Lower leg skin (tissue), 3 donors: ENCODE data around the gene LMOD3.

Experiments
- CTCF ChIP-seq, 3 donors: fragments of 450-650 bp; IDR thresholded peaks; one replicate each; pipeline ENCODE4 v1.5.1; 2016; ENCODE audit warnings: antibody characterized with exemption in 3 of 3, mild to moderate bottlenecking in 3 of 3, moderate library complexity in 2 of 3
- POLR2A ChIP-seq, 2 donors: fragments of 450-650 bp; IDR thresholded peaks; one replicate each; pipeline ENCODE4 v1.6.1; 2016 to 2017; ENCODE audit warnings: antibody characterized with exemption in 2 of 2, mild to moderate bottlenecking in 1 of 2, moderate library complexity in 1 of 2

- TF ChIP-seq CTCF (IDR thresholded peaks at IDR 0.05) (no peak), POLR2A (IDR thresholded peaks at IDR 0.05) (no peak)
These were observed 14.6 kb downstream of the LMOD3 start for GRCh38 chr3:69107841-69108240.
